Fibroblast of lung (primary cell): ENCODE measurements around the gene AKT1. TPM values are rescaled to one million over a fixed set of nuclear protein-coding genes. Genes with fewer than 3 reads are reported as not detected.

Experiments
- DNase-seq, 2 donors: peaks; one replicate each; pipeline versions ENCODE4 v3.0.0 to v3.0.0-alpha.2; 2010; ENCODE audit warnings: low read depth in 2 of 2
- H2AFZ ChIP-seq: 2 replicates; pipeline ENCODE4 v1.5.1; 2012; ENCODE audit warnings: low read length, control low read depth, inconsistent platforms
- H3K27ac ChIP-seq: 2 replicates; pipeline ENCODE4 v1.5.1; 2011; ENCODE audit warnings: low read length, control low read depth; ENCODE audit not compliant: insufficient read depth
- H3K27me3 ChIP-seq: 2 replicates; pipeline ENCODE4 v1.5.1; 2011; ENCODE audit warnings: mild to moderate bottlenecking, low read length; ENCODE audit not compliant: control insufficient read depth, insufficient read depth
- H3K36me3 ChIP-seq: 2 replicates; pipeline ENCODE4 v1.5.1; 2011; ENCODE audit warnings: low read length; ENCODE audit not compliant: control insufficient read depth, insufficient read depth
- H3K4me1 ChIP-seq: 2 replicates; pipeline ENCODE4 v1.5.1; 2011; ENCODE audit warnings: low read length; ENCODE audit not compliant: control insufficient read depth, insufficient read depth; ENCODE audit errors: extremely low read depth
- H3K4me2 ChIP-seq: 2 replicates; pipeline ENCODE4 v1.5.1; 2011; ENCODE audit warnings: low read length, control low read depth; ENCODE audit not compliant: insufficient read depth; ENCODE audit errors: extremely low read depth
- H3K4me3 ChIP-seq, 4 experiments: fragments of 200-600 bp in 1 of 4; sonication (generic) in 1 of 4; replicated peaks in 1 of 4; 2 replicates each; pipeline ENCODE4 v1.5.1; 2011 to 2016; ENCODE audit warnings: low read length in 4 of 4, low read depth in 3 of 4, mild to moderate bottlenecking in 3 of 4, control low read depth in 2 of 4, inconsistent platforms in 1 of 4, mixed read lengths in 1 of 4; ENCODE audit not compliant: insufficient read depth in 1 of 4; ENCODE audit errors: control extremely low read depth in 1 of 4
- H3K79me2 ChIP-seq: 2 replicates; pipeline ENCODE4 v1.5.1; 2012; ENCODE audit warnings: mild to moderate bottlenecking, low read length, inconsistent platforms; ENCODE audit not compliant: control insufficient read depth, insufficient read depth
- H3K9ac ChIP-seq: 2 replicates; pipeline ENCODE4 v1.5.1; 2011; ENCODE audit warnings: mild to moderate bottlenecking, low read length, control low read depth; ENCODE audit not compliant: insufficient read depth
- H3K9me3 ChIP-seq: 2 replicates; pipeline ENCODE4 v1.5.1; 2012; ENCODE audit warnings: low read depth, low read length; ENCODE audit not compliant: control insufficient read depth, insufficient read depth
- H4K20me1 ChIP-seq: 2 replicates; pipeline ENCODE4 v1.5.1; 2011; ENCODE audit warnings: low read length; ENCODE audit not compliant: control insufficient read depth, insufficient read depth; ENCODE audit errors: extremely low read depth
- EZH2 ChIP-seq: IDR thresholded peaks from 2 replicates; pipeline ENCODE4 v1.5.1; 2012; ENCODE audit warnings: low read length, control low read depth, mild to moderate bottlenecking; ENCODE audit errors: missing control alignments
- polyA plus RNA-seq, 2 donors: library from polyadenylated mRNA; depleted of rRNA in 1 of 2; stranded (reverse) in 1 of 2; unstranded in 1 of 2; fragments of >200 nt; gene quantifications; 2 replicates each; pipeline ENCODE4 v1.2.1, GENCODE V29; 2011 to 2012; ENCODE audit warnings: missing spikeins in 1 of 2
- total RNA-seq: library from RNA; depleted of rRNA; stranded (reverse); fragments of >200 nt; gene quantifications from 2 replicates; pipeline ENCODE4 v1.2.1, GENCODE V29; 2014
- TF ChIP-seq, protein P1 (sequence below), 2 donors: IDR thresholded peaks in 1 of 2; conservative IDR thresholded peaks in 1 of 2; 1 replicate in 1 of 2; 2 replicates in 1 of 2; pipeline ENCODE4 v1.5.1; 2011 to 2012; ENCODE audit warnings: low read length in 2 of 2, control low read depth in 1 of 2, inconsistent platforms in 1 of 2, low read depth in 1 of 2, mild to moderate bottlenecking in 1 of 2

AKT1 gene
- total and polyA plus RNA-seq, 2 donors (not counting 1 experiment from before 2014, with no cell fraction given) = 83.2 to 127 TPM

GRCh38 chr14:104728631-104729030, 66.9 kb downstream of the AKT1 start:
- DNase-seq = no peak
- Histone ChIP-seq H3K27ac (no peak overlapping the region), H4K20me1 (no peaks in the 10 kb centered on the region), H3K4me1 (peaks cover 2% of the 10 kb centered on the region), H3K4me2 (no peak overlapping the region), H3K79me2 (no peaks in the 10 kb centered on the region), H3K4me3 (no peak overlapping the region), H3K9ac (no peak overlapping the region), H3K36me3 (no peaks in the 10 kb centered on the region), H2AFZ (no peak overlapping the region), H3K27me3 (peaks cover 9% of the 10 kb centered on the region), H3K9me3 (no peaks in the 10 kb centered on the region)
- TF ChIP-seq, protein P1, sequence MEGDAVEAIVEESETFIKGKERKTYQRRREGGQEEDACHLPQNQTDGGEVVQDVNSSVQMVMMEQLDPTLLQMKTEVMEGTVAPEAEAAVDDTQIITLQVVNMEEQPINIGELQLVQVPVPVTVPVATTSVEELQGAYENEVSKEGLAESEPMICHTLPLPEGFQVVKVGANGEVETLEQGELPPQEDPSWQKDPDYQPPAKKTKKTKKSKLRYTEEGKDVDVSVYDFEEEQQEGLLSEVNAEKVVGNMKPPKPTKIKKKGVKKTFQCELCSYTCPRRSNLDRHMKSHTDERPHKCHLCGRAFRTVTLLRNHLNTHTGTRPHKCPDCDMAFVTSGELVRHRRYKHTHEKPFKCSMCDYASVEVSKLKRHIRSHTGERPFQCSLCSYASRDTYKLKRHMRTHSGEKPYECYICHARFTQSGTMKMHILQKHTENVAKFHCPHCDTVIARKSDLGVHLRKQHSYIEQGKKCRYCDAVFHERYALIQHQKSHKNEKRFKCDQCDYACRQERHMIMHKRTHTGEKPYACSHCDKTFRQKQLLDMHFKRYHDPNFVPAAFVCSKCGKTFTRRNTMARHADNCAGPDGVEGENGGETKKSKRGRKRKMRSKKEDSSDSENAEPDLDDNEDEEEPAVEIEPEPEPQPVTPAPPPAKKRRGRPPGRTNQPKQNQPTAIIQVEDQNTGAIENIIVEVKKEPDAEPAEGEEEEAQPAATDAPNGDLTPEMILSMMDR (conservative IDR thresholded peaks at IDR 0.05 in 1 of 2, IDR thresholded peaks at IDR 0.05 in 1 of 2; ENCODE audit: low read depth in 1 of 2, low read length in 2 of 2) = no peak
- no peak for TF ChIP-seq EZH2

DNA sequence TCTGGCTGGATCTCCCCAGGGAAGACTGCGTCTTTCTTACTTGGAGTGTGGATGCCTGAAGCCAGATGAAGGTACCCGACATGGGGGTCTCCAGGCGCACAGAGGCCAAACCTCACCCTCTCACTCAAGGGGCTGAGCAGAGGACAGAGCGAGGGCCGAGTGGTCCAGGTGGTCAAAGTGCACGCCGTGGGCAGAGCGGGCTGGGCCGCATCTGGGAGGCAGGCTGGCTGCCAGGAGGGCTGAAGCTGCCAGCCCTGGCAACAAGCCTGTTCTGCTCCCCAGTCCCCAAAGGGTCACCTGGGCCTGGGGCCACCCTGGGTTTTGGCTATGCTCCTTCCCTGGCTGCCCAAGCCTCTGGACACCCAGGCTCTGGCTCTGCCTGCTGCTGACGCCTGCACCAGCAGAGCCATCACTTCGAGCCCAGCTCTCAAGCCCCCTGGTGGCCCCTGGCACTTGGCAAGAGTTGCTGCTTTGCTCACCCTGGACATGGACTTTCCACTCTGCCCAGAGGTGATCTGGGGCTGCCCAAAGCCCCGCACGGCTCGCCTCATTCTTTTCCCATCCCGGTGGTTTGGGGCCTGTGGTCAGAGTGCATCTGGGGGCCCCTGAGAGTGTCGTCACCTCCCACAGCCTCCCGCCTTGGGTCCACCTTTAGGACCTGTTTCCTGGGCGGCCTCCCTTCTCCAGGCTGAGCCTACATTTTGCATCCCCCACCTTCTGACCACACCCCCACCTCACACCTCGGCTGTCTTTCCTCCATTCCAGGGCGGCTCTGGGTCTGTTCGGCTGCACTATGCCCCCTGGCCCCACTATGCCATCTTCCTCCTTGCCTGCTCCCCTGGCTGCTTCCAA, 68.7 kb downstream of the AKT1 start:
- no peak for DNase-seq
- no peak for TF ChIP-seq EZH2
- TF ChIP-seq, protein P1 (conservative IDR thresholded peaks at IDR 0.05 in 1 of 2, IDR thresholded peaks at IDR 0.05 in 1 of 2; ENCODE audit: low read depth in 1 of 2, low read length in 2 of 2) = peak in 1 of 2 donors; percentile 11
- H3K4me2 ChIP-seq = no peak overlapping the region

DNA sequence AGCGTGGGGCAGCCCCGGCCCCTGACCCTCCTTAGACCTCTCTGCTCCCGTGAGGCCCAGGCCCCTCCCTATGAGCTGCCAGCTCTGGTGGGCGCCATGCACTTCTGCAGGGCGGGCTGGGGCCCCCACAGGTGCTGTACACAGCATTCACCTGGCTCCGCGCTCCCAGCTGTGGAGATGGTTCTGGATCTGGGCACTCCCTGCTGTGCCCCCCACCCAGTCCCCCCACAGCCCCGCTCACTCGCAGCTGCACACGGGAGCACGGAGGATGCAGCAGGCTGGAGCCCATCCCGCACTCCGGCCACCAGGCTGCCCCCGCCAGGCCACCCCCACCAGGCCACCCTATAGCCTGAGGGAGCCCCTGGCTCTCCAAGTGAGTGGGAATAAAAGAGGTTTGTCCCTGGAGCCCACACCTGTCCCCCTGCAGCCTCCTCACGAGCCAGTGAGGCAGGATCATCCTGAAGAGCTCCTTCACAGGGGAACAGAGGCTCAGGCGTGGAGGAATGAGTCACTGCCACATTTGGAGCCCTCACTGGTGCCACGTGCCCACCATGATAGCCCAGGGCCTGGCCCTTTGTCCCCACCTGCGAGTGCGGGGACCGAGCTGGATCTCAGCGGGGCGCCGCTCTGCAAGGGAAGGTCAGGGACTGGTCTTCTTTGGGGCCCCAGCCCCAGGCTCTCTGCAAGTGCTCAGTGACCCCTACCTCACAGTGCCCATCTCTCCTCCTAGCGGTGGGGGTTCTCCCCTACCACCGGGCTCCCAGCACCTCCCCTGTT, 69.6 kb downstream of the AKT1 start:
- Histone ChIP-seq H3K27me3 (peaks cover 9% of the 10 kb centered on the region), H3K4me2 (no peak overlapping the region)
- DNase-seq = no peak

More for the DNA sequence above, 68.7 kb downstream of the AKT1 start:
- Histone ChIP-seq H3K27ac (no peak overlapping the region), H3K79me2 (no peaks in the 10 kb centered on the region), H3K27me3 (peaks cover 9% of the 10 kb centered on the region), H3K36me3 (peaks cover 2% of the 10 kb centered on the region), H3K9ac (no peak overlapping the region), H3K4me3 (no peak overlapping the region), H3K4me1 (peaks cover 5% of the 10 kb centered on the region), H2AFZ (no peak overlapping the region), H3K9me3 (no peaks in the 10 kb centered on the region), H4K20me1 (no peaks in the 10 kb centered on the region)

More for the DNA sequence above, 69.6 kb downstream of the AKT1 start:
- H3K36me3 ChIP-seq = peaks cover 7% of the 10 kb centered on the region
- H3K27ac ChIP-seq = no peak overlapping the region
- no peak overlapping the region for H3K4me3 ChIP-seq
- no peaks in the 10 kb centered on the region for H3K79me2 ChIP-seq
- H2AFZ ChIP-seq = no peak overlapping the region
- peaks cover 11% of the 10 kb centered on the region for H3K4me1 ChIP-seq
- no peaks in the 10 kb centered on the region for H3K9me3 ChIP-seq
- no peaks in the 10 kb centered on the region for H4K20me1 ChIP-seq
- H3K9ac ChIP-seq = no peak overlapping the region
- TF ChIP-seq EZH2 = no peak
- TF ChIP-seq, protein P1 (conservative IDR thresholded peaks at IDR 0.05 in 1 of 2, IDR thresholded peaks at IDR 0.05 in 1 of 2; ENCODE audit: low read depth in 1 of 2, low read length in 2 of 2) = no peak
